ENCODE measurements around the gene PCDH1.
"Not testable (repeated sequence)": the region's sequence is repeated elsewhere in the genome, so short reads cannot be mapped to it uniquely, and the experiment has no call there.

PCDH1 gene

DNA sequence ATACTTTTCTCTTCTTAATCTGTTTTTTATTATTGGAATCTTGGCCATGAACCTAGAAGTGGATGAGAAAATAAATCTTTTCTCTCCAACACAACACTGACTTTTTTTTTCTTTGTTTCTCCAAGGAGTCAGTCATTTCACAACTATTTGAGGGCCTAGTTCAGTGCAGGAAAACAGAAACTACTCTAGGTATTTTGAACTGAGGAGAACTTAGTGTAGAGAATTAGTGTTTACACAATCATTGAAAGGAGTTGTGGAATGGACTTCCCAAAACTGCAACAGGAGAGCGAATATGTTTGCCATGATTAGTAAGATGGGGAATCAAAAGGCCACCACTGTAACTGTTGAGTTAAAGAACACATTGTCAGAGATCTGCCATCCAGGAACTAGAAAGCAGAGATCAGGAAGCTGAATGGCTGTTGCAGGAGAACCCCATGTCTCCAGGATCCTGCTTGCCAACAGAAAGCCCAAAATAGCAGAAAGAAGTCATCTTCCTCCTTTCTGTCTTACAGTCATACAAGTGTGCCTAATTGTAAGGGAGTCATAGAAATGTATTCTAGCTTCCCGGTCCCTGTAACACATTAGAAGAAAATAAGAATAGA lies 20.3 kb upstream of the PCDH1 start:
- DNase-seq (ENCODE audit: low spot score), result no peak

GRCh38 chr5:141897425-141897824 lies 19.2 kb upstream of the PCDH1 start:
- DNase-seq (ENCODE audit: low spot score), result no peak

- not testable (repeated sequence) for DNase-seq (ENCODE audit: low spot score)
Measured at GRCh38 chr5:141890429-141890828, 12.2 kb upstream of the PCDH1 start.

DNA sequence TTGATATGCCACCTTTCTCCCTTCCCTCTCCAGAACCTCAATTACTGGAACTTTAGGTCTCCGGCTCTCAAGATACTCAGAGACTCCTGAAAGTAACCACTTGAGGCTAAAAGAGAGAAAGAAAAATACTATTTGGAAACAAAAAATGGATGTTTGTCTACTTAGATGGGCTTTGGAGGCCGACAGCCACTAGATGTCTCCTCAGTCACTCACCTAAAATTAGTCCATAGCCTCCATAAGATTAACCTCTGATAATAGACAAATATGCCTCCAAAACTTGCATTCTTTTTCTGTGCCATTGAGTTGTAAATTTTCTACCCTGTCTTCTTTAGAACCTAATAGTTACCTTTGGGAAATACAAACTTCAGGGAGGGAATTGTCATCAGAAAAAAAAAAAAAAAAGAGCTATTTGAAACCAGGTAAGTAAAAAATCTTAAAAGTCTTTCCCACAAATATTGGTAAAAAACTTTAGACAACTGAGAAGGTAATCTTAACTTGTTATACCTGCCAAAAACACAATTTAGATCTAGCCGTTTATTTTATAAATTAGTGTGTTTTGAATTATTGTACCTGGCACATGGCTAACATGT lies 11.2 kb upstream of the PCDH1 start:
- DNase-seq (ENCODE audit: low spot score), result peak; percentile 55

GRCh38 chr5:141883892-141884318 lies 5.7 kb upstream of the PCDH1 start:
- DNase-seq (ENCODE audit: low spot score), result no peak

GRCh38 chr5:141883184-141883891 lies 5.1 kb upstream of the PCDH1 start:
- peak; percentile 53 for DNase-seq (ENCODE audit: low spot score)

DNA sequence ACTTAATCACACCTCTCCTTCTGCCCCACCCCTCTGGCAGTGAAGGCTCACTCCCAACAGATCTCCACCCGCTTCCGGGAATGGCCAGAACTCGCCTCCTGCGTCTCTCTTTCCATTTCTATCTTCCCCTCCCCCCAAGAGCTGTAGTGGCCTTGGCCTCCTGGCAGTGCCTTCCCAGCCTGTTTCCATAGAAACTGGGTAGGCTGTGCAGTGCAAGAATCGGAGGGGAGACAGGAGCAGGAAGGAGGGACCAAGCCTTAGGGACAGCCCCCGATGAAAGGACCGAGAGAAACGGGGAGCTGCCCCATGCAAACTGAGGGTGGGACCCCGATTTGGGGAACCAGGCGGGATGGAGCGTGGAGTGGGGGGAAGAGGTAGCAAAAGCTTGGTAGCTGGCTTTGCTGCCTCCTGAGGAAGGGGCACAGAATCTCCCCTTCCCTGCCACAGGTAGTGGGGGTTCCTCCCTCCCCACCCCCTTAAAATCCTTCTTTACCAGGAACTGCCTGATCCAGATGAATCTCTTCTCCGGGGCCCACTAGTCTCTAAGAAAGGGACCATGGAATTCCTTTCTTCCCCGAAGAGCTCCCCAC lies 4.5 kb upstream of the PCDH1 start:
- peak; percentile 96 for DNase-seq (ENCODE audit: low spot score)

DNA sequence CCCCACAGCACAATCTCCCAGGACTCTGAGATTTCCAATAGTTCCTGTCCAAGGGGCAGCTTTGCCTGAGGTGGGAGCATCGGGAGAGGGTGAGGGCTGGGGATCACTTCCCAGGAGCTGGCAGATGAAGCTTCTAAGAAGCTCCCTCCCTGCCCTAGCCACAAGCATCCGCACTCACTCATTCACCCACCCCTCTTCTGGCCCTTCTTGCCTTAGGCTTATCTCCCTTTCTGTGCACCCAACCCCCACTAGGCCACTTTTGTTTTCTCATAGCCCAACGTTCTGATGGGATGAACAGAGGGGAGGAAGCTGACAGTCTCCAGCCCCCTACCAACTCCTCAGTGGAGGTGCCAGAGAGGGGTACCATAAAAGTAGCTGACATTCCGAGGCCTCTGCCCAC lies 3.7 kb upstream of the PCDH1 start:
- DNase-seq (ENCODE audit: low spot score), result no peak

GRCh38 chr5:141880961-141881801 lies 3.0 kb upstream of the PCDH1 start:
- peak; percentile 91 for DNase-seq (ENCODE audit: low spot score)

DNA sequence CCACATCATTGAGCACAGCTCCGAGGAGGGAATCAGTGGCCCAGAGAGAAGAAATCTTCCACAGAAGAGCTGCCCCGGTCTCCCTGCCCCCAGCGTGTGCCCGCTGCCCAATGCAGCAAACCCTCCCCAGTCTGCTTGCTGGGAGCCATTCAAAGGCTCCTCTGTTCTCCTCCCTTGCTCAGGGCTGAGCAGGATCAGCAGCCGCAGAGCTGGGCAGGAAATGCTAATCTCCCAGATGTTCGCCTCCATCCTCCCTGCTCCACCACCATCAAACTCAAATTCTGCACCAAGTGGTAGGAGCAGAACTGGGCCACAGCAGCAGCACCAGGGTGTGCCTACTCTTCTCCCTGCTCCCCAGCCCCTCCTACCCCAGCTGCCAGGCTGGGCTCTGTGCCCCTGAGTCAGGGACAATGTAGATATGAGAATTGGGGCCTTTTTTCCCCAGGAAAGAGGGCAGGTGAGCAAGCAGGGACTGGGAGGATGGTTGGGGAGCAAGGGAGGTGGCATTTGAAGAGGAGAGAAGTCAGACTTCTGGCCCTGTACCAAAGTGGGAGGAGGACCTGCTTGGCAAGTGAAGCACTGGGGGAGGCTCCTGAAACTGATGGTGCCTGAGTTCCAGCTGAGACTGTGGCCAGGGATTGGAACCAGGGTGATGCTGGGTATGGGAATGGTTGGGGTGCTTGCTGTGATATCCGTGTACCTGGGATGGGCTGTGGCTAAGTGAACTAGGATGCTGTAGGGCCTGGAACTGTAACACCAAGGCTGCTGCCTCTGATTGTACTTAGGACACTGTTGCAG lies 1.9 kb upstream of the PCDH1 start:
- peak; percentile 76 for DNase-seq (ENCODE audit: low spot score)

- no peak for DNase-seq (ENCODE audit: low spot score)
Measured at GRCh38 chr5:141879426-141879759, 1.2 kb upstream of the PCDH1 start.

DNA sequence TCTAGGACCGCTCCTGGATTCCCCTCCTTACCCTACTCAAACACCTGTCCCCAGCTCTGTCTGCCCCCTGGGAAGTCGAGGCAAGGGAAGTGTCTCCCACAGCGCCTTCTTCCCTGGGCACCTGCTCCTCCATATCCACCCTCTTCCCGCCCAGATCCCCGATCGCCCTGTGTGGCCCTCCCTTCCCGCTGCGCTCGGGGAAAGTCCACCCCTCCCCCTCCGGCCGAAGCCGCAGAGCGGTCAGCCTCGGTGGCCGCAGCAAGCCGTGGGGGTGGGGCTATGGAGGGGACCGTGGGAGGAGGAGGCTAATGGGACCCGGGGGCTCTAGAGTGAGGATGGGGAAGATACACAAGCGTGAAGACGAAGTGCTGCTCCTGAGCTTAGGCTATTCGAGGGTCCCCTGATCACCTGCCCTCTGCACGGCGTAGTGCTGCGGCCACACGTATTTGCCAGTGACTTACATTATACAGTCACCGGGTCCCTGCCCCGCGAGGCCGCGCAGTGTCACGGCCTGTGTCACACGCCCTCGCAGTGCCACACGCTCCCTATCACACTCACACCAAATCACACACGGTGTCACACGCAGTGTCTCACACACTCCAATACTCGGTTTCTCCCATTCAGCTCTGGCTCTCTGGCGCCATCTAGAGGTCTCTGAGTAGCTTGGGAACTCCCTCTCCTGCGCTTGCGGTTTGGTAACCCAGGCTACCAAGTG lies 658 bp upstream of the PCDH1 start:
- DNase-seq (ENCODE audit: low spot score), result peak; percentile 99

DNA sequence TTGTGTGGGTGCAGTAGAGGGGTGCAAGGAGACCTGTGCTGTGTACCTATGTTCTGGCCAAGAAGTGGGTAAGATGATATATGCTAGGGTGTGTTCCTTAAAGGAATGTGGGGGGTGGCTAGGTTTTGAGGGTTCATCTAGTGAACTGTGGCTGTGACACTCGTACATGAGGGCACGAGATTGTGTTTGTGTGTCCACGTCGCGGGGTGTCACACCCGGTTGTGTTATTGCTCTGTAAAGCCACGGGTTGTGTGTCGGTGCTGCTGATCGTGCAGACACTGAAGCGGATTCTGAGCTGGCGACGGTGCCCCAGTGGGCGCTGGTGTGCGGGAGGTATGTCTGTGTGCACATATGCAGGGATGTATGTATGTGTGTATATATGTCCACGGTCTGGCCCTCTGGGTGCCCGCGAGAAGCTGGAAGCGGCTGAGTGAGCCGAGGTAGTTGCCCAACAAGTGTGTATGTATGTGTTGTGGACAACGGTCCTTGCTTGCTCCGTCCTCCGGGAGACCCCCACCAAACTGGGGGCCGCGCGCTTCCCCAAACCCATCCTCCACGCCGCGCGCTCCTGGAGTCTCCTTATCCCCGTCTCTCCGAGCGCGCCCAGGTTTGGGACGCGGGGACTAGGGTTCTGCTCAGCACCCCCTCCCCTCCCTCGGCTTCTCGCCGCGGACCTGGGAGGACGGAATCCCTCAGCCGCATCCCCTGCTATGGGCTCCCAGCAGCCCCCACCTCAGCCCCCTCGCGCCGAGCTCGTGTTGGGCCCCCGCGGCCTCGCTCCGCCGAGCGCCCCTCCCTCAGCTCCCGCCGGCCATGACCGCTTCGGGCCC lies 639 bp downstream of the PCDH1 start:
- no peak for DNase-seq (ENCODE audit: low spot score)

DNA sequence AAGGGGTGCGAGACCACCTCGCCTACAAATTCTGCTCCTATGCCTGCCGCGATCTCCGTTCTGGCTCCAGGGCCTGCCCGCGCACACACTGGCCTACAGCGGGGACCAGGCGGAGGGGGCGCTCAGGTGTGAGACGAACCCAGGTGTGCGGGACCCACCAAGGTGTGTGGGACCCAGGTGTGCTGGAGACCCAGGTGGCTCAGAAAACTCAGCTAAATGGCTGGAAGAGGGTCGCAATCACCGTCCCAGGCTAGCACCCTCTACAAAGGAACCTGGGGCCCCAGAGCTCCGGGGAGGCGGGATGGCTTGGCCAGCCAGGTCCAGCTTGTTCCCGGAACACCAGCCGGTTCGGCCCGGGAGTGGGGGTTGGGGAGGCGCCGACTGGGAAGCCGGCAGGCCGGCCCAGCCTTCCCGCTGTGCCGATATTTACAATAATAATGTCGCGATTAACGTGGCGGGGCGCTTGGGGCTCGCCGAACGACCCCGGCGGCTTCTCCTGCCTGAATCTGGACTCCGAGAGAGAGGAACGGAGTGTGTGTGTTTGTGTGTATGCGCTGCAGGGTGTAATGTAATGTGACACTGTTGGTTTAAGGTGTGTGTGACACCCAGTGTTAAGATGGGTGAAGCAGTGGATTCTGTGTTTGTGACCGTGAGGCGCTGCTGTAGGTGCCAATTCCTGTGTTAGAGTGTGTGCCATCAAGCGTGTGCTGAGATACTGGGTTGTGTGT lies 1.4 kb downstream of the PCDH1 start:
- no peak for DNase-seq (ENCODE audit: low spot score)

- no peak for DNase-seq (ENCODE audit: low spot score)
Measured at GRCh38 chr5:141875795-141876627, 2.2 kb downstream of the PCDH1 start.

DNA sequence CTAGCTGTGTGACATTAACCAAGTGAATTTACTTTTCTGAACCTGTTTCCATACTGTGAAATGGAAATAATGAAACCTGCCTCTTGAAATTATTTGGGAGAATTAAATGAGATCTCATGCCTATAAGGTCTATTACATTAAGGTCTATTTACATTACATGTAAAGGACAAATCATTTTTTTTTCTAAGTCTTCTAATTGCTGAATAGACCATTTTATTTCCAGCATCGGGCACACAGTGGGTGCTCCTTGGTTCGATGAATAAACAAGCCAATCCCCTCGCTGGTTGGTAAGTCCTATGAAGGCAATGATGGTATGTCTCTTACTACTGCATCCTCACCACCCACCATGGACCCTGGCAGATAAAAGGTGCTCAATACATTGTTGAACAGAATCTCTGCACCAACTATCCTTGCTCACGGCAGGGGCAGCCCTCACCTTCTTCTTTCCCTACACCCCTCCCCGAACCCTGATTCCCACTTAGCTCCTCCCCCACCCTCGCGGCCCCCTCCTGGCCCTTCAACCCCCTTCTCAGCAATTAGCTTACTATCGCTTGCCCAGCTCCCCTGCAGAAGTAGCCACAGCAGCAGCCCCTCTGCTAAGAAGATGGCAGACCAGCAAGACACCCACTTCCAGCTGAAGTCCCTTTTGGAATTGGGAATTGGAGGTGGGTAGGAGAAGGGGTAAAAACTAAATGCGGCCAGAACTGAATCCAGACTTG lies 3.0 kb downstream of the PCDH1 start:
- no peak for DNase-seq (ENCODE audit: low spot score)

GRCh38 chr5:141874262-141874964 lies 3.8 kb downstream of the PCDH1 start:
- no peak for DNase-seq (ENCODE audit: low spot score)

All from cerebellar cortex (tissue), 1 donor.